Activated CD8-positive, alpha-beta memory T cell treated with anti-CD3 and anti-CD28 coated beads for 1 hour (primary cell): ENCODE results near the gene ARHGEF10L.

Source experiments
- DNase-seq, 2 donors: peaks; one replicate each; pipeline ENCODE4 v3.0.0-alpha.2; 2020; ENCODE audit warnings: low read depth in 1 of 2; ENCODE audit errors: extremely low read depth in 1 of 2

Gene ARHGEF10L

DNA sequence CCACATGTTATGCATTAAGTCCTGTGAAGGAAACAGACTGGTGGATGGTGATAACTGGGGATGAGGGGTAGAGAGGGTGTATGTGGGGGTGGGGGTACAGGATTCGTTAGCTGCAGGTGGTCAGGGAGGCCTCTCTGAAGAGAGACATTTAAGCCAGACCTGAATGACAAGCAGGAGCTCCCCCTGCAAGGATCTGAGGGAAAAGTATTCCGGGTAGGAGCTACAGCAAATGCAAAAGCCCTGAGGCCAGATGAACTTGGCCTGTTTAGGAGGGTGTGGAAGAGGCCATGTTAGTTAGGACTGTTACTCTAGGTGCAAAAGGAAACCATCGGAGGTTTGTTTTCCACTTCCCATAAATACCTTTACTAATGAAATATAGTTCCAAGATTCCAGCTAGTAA is 9.9 kb downstream of the ARHGEF10L start:
- no peak for DNase-seq

- DNase-seq = no peak
These were observed 11.5 kb downstream of the ARHGEF10L start for GRCh38 chr1:17550729-17551584.

DNA sequence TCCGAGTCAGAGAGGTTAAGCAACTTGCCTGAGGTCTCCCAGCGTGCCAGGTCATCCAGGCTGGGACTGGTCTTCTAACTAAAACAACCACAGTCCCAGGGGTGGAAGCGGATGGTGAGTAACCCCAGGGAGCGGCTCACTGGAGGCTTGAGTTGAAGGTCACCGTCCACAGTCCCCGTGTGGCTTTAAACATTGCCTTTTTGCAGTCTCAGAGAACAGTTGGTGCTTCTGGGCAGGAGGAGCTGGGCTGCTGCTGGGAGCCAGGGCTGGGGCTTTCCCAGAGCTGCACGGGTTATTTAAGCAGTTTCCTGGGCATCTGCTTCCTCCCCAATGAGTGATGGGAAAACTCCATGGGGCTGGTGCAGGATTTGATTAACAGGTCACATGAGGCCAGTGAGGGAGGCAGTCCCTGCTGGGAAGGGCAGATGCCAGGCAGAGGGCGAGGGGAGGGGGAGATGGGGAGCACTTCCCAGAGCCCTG is 12.3 kb downstream of the ARHGEF10L start:
- DNase-seq = no peak

- no peak for DNase-seq
These were observed 14.6 kb downstream of the ARHGEF10L start for GRCh38 chr1:17553975-17554700.

DNA sequence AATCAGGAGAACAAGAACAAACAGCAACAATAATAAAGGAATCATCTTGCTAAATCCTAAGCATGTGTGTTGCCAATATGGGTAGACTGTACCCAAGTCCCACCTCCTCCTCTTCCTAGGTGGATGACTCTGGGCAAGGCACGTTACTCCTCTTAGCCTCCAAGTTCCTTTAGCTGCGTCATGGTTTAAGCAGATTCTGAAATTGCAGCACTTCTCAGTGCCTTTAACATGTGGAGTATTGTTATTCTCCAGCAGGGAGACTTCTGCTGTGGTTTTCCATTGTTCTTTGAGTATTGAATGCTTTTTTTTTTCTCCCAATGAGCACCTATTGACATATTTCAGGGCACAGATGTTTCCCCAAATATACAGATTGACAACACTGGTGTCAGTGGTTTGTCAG is 15.5 kb downstream of the ARHGEF10L start:
- no peak for DNase-seq

DNA sequence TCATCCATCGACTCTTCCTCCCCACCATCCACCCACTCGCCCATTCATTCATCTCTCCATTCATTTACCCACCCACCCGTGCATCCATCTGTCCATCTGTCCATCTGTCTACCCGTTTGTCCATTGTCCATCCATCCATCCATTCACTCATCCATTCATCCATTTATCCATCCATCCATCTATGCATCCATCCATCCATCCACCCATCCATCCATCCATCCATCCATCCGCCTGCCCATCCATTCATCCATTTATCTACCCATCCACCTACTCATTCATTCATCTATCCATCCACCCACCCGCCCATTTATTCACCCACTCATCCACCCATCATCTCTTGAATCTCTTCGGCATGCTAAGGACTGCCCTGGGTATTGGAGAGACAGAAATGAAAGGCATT is 18.5 kb downstream of the ARHGEF10L start:
- no peak for DNase-seq

- DNase-seq = no peak
These were observed 19.0 kb downstream of the ARHGEF10L start for GRCh38 chr1:17558541-17558940.

- DNase-seq = no peak
These were observed 19.6 kb downstream of the ARHGEF10L start for GRCh38 chr1:17558954-17559614.

DNA sequence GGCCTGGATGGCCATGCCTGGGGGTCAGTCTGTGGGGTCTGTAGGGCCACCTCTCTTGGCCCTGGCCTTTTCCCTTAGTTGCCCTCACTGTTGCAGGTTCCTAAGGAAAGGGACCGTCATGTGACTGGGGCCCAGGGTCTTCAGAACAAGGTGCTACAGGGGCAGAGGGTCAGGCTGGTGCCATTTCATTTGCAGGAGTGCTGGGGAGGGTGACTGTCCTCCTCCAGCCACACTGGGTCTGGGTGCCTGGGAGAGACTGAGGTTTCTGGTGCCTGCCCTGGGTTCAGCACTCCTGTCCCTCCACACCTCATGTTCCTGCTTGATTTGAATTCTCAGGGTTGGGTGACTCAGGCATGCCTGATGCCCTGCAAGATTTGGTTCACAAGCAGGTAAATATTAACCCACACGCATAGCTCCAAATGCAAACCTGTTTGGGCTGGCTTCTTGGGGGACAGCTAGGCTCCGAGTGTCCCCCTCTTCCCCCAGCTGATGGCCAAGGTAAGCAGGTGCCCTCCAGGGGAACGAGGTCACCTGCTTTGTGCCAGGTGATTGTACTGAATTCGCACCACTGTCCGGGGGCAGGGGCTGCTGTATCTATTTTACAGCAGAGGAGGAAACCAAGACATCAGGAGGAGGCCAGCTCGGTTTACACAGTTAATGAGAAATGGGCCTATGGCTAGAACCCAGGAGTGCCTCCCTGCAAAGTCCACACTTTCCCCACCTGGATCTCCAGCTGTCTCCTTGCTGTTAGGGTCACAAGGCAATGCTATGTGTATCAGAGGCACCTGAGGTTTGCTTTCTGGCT is 20.3 kb downstream of the ARHGEF10L start:
- no peak for DNase-seq

DNA sequence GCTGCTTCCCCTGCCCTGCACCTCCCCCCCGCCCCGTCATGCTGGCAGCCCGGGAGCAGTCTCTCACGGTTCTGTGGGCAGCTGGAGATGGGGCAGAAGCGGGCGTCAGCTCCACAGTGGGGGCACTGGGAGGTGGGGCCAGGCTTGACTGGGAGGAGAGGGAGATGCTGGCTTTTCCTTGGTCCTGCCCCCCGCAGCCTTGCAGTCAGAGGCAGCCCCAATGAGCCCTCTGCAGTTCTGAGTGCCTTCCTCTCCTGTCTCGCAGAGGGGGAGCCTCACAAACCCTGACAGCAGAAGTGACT is 21.7 kb downstream of the ARHGEF10L start:
- DNase-seq = no peak

DNA sequence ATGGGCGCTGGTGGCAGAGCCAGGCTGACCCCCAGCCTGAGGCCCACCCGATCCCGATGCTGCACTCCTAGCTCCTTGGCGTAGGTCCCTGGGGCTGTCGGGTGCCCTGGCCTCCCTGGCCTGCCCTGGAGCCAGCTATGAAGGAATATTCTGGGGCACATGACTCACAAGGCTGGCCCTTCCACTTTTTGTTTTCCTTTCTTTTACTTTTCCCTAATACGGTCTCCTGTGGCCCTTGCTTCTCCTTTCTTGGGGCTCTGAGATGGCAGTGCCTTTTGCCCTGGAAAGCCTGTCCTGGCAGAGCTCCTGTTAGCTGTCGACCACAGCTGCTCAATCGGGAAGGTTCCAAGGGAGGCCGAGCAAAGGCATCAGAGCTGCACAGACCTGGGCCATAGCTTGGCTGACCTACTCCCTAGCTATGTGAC is 22.1 kb downstream of the ARHGEF10L start:
- no peak for DNase-seq

- DNase-seq = no peak
These were observed 22.9 kb downstream of the ARHGEF10L start for GRCh38 chr1:17562375-17562774.

DNA sequence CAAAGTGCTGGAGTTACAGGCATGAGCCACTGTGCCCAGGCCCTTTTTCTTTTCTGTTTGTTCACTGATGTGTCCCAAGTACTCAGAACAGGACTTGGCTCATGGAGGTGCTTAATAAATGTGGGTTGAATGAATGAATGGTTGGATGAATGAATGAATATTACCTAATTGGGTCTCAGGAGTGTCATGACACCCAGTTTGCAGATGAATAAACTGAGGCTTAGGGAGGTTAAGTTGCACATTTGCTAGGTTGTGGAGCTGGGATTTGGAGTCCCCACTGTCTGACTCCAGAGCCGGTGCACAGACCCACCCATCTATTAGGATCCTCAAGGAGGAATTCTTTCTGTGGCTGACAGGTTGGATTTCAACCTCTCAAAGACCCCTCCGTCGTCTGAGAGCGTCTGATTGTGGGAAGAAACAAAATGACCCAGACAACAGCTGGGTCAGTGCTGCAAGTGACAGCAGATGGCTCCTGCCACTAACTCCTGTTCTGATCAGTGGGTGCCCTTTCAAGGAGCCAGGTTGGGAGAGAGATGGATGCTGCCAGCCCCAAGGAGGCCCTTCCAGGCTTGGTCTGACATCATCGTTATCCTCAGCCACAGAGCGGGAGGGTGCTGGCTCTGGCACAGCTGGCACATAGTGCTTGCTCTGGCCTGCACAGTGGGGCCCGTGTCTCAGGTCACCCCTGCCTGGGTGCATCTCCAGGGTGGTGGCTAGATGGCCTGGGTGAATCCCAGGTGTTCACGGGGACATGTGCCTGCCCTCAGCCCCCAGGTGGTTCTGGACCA is 24.2 kb downstream of the ARHGEF10L start:
- DNase-seq = no peak

DNA sequence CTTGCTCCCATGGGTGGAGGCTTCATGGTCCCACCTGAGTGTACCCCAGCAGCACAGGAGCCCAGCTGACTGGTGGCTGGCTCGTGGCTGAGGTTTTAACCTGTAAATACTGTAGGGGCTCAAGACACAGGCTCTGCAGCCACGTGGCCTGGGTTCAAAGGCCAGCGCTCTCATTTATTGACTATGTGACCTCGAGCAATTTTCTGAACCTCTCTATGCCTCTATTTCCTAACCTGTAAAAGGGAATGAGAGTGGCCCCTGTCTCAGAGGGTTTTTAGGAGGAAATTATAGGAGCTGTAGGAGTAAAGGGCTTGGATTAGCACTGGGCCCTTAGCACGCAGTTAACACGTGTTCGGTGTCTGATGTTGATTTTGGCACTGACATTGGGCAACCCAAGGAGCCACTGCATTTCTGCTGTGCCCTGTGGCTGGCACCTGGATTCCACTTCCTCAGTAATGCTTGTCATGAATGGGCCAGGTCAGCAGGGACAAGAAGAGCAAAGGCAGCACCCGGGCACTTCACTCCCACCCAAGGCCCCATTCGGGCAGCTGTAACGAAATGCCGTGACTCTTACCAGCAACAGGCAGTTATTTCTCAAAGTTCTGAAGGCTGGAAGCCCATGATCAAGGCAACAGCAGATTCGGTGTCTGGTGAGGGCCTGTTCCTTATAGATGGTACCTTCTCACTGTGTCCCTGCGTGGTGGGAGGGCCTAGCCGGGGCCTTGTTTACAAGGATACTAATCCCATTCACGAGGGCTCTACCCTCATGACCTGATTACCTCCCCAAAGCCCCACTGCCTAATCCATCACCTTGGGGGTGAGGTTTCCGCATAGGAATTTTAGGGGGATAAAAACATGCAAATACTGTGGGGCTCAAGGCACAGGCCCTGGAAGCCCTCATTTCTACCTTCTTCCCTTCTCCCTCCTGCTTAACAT is 25.2 kb downstream of the ARHGEF10L start:
- no peak for DNase-seq

DNA sequence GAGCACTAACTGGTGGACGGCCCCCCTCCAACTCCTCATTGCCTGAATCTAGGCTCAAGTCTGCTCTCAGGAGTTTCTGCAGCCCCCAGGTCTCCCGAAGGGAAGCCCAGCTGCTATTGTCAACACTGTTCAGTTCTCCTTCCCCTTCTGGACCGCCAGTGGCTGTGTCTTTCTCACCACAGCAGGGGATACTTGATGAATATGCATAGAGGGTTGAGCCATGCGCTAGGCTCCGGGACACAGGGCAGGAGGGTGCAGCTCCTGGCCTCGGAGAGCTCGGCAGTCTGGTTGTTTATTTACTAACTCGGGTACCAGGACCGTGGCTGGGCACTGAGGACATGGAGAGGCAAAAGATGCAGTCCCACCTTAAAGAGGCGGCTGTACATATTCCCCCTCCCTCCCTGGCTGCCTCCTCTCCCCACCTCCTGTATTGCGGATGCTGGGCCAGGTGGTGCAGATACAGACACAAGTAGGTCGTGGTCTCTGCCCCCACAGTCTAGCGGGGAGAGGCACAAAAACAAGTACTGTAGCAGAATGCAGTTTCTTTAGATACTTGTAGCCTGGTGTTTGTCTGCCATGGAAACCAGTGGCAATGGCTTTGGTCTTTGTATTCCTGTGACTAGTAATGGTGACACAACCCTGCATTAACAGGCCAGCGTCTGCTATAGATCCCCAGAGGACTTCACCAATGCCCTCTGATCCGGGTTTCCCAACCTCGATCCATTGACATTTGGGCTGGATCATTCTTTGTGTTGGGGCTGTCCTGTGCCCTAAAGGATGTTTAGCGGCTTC is 26.2 kb downstream of the ARHGEF10L start:
- DNase-seq = no peak

- no peak for DNase-seq
These were observed 26.9 kb downstream of the ARHGEF10L start for GRCh38 chr1:17566417-17566816.

DNA sequence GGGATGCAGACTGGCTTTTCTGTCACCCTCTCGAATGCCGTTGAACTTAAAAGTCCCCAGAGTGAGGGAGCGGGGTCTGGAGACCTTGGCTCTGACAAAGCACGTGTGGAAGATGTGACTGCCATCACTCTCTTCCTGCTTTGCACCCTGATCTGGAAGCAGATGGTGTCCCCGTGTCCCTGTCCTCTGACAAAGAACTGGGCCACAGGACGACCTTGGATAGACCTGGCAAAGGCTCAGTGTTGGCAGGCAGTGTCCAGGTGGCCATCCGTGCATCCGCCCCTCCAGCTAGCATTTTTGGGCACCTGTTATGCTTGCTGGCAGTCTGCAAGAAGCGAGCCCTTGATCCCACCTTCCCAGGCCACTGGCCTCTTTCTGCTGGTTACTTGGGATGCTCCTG is 27.4 kb downstream of the ARHGEF10L start:
- DNase-seq = no peak

- DNase-seq = no peak
These were observed 28.1 kb downstream of the ARHGEF10L start for GRCh38 chr1:17567582-17567981.
